ENCODE results near the gene PRM2.

Gene PRM2

DNA sequence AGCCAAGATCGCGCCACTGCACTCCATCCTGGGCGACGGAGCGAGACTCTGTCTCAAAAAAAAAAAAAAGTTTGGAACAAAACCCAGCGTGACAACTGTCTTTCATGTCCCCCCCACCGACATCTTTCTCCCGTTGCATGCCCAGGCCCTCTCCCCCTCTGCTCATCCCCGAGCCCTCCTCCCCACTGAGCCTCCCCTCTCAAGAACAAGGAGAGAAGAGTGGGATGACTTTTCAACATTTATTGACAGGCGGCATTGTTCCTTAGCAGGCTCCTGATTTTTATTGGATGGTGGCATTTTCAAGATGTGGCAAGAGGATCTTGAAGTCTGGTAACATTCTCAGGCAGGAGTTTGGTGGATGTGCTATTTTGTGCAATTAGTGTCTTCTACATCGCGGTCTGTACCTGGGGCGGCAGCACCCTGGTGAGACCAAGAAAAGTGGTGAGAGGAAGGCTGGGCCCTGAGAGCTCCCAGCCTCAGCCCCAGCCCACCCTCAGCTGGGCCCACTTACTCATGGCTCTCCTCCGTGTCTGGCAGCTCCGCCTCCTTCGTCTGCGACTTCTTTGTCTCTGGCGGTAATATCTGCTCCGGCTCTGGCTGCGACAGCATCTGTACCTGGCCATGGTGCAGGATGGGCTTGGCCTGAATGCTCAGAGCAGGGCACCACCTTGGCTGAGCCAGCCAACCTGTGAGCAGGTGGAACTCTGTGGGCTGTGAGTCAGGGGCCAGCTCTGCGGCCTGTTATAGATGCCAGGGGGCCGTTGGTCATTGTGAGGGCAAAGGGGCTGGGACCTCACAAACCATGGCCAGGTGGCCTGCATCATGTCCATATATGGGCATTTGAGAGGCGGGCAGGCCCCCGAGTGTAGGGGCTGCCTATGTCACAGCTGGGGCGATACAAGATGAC is 4.6 kb upstream of the PRM2 start, which contains the start of gene PRM1:
Gene PRM1, minus strand, starts transcription at position 715 of the 907 bp plus-strand sequence. Its CDS starts 92 bp downstream, at position 623.
- no peak within 1 kb of the TSS for H3K27ac ChIP-seq
- TF ChIP-seq ZFX (IDR thresholded peaks at IDR 0.05; ENCODE audit: borderline replicate concordance) = no peak
- TF ChIP-seq, protein P1, sequence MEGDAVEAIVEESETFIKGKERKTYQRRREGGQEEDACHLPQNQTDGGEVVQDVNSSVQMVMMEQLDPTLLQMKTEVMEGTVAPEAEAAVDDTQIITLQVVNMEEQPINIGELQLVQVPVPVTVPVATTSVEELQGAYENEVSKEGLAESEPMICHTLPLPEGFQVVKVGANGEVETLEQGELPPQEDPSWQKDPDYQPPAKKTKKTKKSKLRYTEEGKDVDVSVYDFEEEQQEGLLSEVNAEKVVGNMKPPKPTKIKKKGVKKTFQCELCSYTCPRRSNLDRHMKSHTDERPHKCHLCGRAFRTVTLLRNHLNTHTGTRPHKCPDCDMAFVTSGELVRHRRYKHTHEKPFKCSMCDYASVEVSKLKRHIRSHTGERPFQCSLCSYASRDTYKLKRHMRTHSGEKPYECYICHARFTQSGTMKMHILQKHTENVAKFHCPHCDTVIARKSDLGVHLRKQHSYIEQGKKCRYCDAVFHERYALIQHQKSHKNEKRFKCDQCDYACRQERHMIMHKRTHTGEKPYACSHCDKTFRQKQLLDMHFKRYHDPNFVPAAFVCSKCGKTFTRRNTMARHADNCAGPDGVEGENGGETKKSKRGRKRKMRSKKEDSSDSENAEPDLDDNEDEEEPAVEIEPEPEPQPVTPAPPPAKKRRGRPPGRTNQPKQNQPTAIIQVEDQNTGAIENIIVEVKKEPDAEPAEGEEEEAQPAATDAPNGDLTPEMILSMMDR (IDR thresholded peaks at IDR 0.05) = no peak

- no peak overlapping the region for H3K27ac ChIP-seq
- no peak for TF ChIP-seq ZFX (IDR thresholded peaks at IDR 0.05; ENCODE audit: borderline replicate concordance)
- TF ChIP-seq, protein P1 (IDR thresholded peaks at IDR 0.05) = no peak
These were observed 2.7 kb upstream of the PRM2 start for GRCh38 chr16:11278681-11279628.

DNA sequence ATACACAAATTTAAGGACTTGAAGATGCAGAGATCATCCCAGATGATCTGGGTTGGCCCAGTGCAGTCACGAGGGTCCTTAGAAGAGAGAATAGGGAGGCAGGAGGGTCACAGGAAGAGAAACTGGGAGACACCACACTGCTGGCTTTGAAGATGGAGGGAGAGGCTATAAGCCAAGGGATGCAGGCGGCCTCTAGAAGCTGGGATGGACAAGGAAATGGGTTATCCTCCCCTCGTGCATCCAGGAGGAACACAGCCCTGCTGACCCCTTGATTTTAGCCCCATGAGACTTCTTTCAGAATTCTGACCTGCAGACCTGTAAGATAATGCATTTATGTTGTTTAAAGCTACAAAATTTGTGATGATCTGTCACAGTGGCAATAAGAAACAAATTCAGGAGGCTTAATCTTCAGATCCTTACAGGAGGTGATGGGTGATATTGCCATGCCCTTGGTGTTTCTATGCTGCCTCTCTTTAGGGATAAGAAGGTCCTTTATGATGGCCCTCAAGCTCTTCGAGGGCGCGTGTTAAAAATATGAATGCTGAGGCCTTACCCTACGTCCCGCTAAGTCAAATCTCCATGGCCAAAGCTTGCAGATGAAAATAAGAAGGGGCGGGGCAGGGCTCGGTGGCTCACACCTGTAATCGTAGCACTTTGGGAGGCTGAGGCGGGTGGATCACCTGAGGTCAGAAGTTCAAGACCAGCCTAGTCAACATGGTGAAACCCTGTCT is 1.5 kb upstream of the PRM2 start:
- TF ChIP-seq, protein P1 (IDR thresholded peaks at IDR 0.05) = no peak
- TF ChIP-seq ZFX (IDR thresholded peaks at IDR 0.05; ENCODE audit: borderline replicate concordance) = no peak
- H3K27ac ChIP-seq = no peak overlapping the region

DNA sequence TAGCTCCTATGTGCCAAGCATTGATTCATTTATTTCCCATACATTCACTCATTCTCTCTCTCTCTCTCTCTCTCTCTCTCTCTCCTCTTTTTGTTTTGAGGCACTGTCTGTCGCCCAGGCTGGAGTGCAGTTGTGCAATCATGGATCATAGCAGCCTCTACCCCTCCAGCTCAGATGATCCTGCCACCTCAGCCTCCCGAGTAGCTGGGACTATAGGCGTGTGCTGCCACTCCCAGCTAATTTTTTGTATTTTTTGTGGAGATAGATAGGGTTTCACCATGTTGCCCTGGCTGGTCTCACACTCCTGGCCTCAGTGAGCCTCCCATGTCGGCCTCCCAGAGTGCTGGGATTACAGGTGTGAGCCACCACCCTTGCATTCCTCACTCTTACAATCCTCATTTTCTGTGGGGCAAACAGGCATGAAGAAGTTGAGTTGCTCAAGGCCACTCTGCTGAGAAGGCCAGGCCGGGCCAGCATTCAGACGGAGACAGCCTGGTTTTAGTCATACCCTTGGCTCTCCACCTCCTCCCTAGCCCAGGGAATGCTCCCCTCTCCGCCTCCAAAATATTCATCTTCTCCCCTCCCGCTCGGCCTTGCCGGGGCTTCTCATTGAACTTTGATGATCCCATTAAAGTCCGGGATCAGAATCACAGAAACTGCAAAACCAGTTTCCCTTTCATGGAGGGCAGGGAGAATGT is 765 bp upstream of the PRM2 start:
- no peak overlapping the region for H3K27ac ChIP-seq
- no peak for TF ChIP-seq ZFX (IDR thresholded peaks at IDR 0.05; ENCODE audit: borderline replicate concordance)
- TF ChIP-seq, protein P1 (IDR thresholded peaks at IDR 0.05) = no peak

DNA sequence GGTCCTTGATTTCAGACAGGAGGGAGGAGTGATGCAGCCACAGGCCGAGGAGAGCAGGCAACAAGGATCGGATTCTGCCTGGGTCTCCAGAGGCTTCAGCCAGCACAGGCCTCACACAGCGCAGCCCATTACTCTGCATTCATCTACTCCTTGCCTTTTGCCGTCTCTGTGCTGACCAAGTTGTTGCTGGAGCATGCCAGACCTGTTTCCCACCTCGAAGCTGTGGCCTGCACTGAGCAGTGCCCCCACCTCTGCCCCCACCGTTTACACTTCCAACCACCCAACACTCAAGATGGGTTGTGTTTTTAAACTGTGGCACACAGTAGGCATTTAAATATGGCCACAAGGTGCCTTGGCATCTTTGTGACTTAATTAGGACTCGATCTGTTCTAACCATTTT is 1.3 kb downstream of the PRM2 start:
- no peak for TF ChIP-seq ZFX (IDR thresholded peaks at IDR 0.05; ENCODE audit: borderline replicate concordance)
- TF ChIP-seq, protein P1 (IDR thresholded peaks at IDR 0.05) = no peak

DNA sequence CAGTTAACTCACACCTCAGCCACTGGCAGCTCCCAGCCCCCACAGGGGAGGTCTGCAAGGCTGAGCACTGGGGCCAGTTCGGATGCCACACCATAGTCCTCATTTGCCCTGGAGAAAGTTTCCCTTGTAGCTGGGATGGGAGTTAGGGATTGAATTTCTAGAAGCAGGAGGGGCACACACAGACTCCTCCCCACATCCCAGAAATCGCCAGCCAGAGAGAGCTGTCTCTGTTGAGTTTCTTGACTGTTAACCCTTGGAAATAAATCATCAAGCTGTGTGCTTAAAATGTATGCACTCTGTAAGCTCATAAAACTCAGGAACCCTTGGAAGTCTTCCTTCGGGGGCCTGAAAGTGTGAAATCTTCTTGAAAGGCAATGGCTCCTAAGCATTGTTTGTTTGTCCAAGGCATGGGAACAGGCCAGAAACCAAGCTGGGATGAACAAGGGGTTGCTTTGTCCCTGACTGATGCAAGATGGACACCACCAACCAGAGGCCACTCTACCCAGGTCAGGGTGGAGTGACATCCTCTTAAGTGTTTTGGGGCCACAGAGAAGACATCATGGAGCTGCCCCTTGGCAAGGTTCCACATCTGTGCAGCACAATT is 2.5 kb downstream of the PRM2 start:
- TF ChIP-seq ZFX (IDR thresholded peaks at IDR 0.05; ENCODE audit: borderline replicate concordance) = no peak
- TF ChIP-seq, protein P1 (IDR thresholded peaks at IDR 0.05) = no peak
- H3K27ac ChIP-seq = no peak overlapping the region

More for the DNA sequence above, 1.3 kb downstream of the PRM2 start:
- no peak overlapping the region for H3K27ac ChIP-seq

All from 22Rv1 (cell line).